Activated CD4-positive, alpha-beta T cell treated with anti-CD3 and anti-CD28 coated beads for 36 hours (primary cell): ENCODE results near the gene ZSCAN20. TPM values are rescaled to one million over a fixed set of nuclear protein-coding genes. Genes with fewer than 3 reads are reported as not detected.
"Not testable (repeated sequence)": the region's sequence is repeated elsewhere in the genome, so short reads cannot be mapped to it uniquely, and the experiment has no call there.

ENCODE experiments used
- ATAC-seq: fragments of 200-7000 bp; cut with Tn5 transposase; one replicate; pipeline ENCODE4 v1.10.0; 2021; ENCODE audit warnings: mild to moderate bottlenecking, moderate library complexity
- CTCF ChIA-PET: fragments of 350-600 bp; sonication (Branson Sonifier 250); formaldehyde crosslinking; loops from one replicate; lab custom pipeline; 2021; ENCODE audit warnings: antibody characterized with exemption; lab: Charles Lee
- POLR2A ChIA-PET: fragments of 350-600 bp; sonication (Branson Sonifier 250); formaldehyde crosslinking; loops from one replicate; lab custom pipeline; 2021; ENCODE audit warnings: antibody characterized with exemption, inconsistent platforms; lab: Charles Lee
- DNase-seq: peaks from one replicate; pipeline ENCODE4 v3.0.0-alpha.2; 2020
- H3K27ac Mint-ChIP-seq: one replicate; pipeline ENCODE4 v1.8.0; 2021; ENCODE audit warnings: mixed read lengths
- H3K27me3 Mint-ChIP-seq: one replicate; pipeline ENCODE4 v1.8.0; 2021; ENCODE audit warnings: mixed read lengths
- H3K36me3 Mint-ChIP-seq: one replicate; pipeline ENCODE4 v1.8.0; 2021; ENCODE audit warnings: low read depth, mixed read lengths
- H3K4me1 Mint-ChIP-seq: one replicate; pipeline ENCODE4 v1.8.0; 2021; ENCODE audit warnings: mixed read lengths
- H3K4me3 Mint-ChIP-seq: one replicate; pipeline ENCODE4 v1.8.0; 2021; ENCODE audit warnings: mild to moderate bottlenecking, moderate library complexity, mixed read lengths
- H3K9me3 Mint-ChIP-seq: one replicate; pipeline ENCODE4 v1.8.0; 2021; ENCODE audit warnings: low read depth, mixed read lengths
- intact Hi-C, 2 experiments: fragments of 100-400 bp; cut with DNase I in 1 of 2; cut with micrococcal nuclease in 1 of 2; formaldehyde crosslinking; loops; one replicate each; pipeline versions ENCODE4 v1.14.2 to v1.15.1; 2022 to 2024; cut with DNase I, micrococcal nuclease
- total RNA-seq, 2 experiments: library from RNA; stranded (reverse); gene quantifications; one replicate each; pipeline ENCODE4 v1.2.3, GENCODE V29; 2021

Gene ZSCAN20
- total RNA-seq, 2 experiments from 2014 or later: 3.4 to 5.4 TPM

- no peaks in the 10 kb centered on the region for H3K27me3 Mint-ChIP-seq
- CTCF ChIA-PET: interaction anchor here (0.6 to 1.1 kb wide), 4 partner anchors 10 to 66 kb away, joined by 3 to 4 read pairs (median 4); partner anchors contain the start of gene ZSCAN20
- peaks cover 72% of the 10 kb centered on the region for H3K36me3 Mint-ChIP-seq
- ATAC-seq: no peak
- peaks cover 39% of the 10 kb centered on the region for H3K9me3 Mint-ChIP-seq
- H3K4me1 Mint-ChIP-seq: no peaks in the 10 kb centered on the region
- H3K4me3 Mint-ChIP-seq: no peak overlapping the region
- intact Hi-C loops: no loop called here
- no peak for DNase-seq
- no peak overlapping the region for H3K27ac Mint-ChIP-seq
- POLR2A ChIA-PET: no interaction called here
Measured at GRCh38 chr1:33494929-33495328, 22.5 kb downstream of the ZSCAN20 start.

GRCh38 chr1:33497410-33497809 lies 25.0 kb downstream of the ZSCAN20 start:
- Mint-ChIP-seq H3K4me1 (no peaks in the 10 kb centered on the region), H3K27me3 (no peaks in the 10 kb centered on the region), H3K27ac (no peak overlapping the region), H3K9me3 (peaks cover 39% of the 10 kb centered on the region), H3K4me3 (no peak overlapping the region), H3K36me3 (peaks cover 51% of the 10 kb centered on the region)
- intact Hi-C loops: no loop called here
- ATAC-seq (no peak), DNase-seq (no peak)
- CTCF ChIA-PET: interaction anchor here (1.1 kb wide), 1 partner anchor 21 kb away, joined by 4 read pairs; no protein-coding TSS in a partner anchor
- POLR2A ChIA-PET: interaction anchor here (0.7 kb wide), 1 partner anchor 58 kb away, joined by 3 read pairs; no protein-coding TSS in a partner anchor

- Mint-ChIP-seq H3K27ac (no peak overlapping the region), H3K4me1 (no peaks in the 10 kb centered on the region), H3K4me3 (no peak overlapping the region), H3K27me3 (no peaks in the 10 kb centered on the region), H3K36me3 (peaks cover 22% of the 10 kb centered on the region), H3K9me3 (peaks cover 17% of the 10 kb centered on the region)
- ChIA-PET POLR2A (no interaction called here), CTCF (interaction anchor here (1.5 kb wide), 1 partner anchor 39 kb away, joined by 5 read pairs; no protein-coding TSS in a partner anchor)
- no peak for ATAC-seq
- DNase-seq: no peak
- intact Hi-C loops: no loop called here
Measured at GRCh38 chr1:33500547-33500946, 28.1 kb downstream of the ZSCAN20 start.

GRCh38 chr1:33501309-33501708 lies 28.9 kb downstream of the ZSCAN20 start:
- H3K36me3 Mint-ChIP-seq: peaks cover 15% of the 10 kb centered on the region
- H3K27me3 Mint-ChIP-seq: no peaks in the 10 kb centered on the region
- DNase-seq (no peak), ATAC-seq (no peak)
- ChIA-PET POLR2A (no interaction called here), CTCF (interaction anchor here (1.5 kb wide), 1 partner anchor 39 kb away, joined by 5 read pairs; no protein-coding TSS in a partner anchor)
- H3K9me3 Mint-ChIP-seq: peaks cover 9% of the 10 kb centered on the region
- H3K4me1 Mint-ChIP-seq: no peaks in the 10 kb centered on the region
- intact Hi-C loops: no loop called here
- H3K27ac Mint-ChIP-seq: no peak overlapping the region
- no peak overlapping the region for H3K4me3 Mint-ChIP-seq

- ATAC-seq: no peak
- Mint-ChIP-seq H3K36me3 (peaks cover 12% of the 10 kb centered on the region), H3K27ac (no peak overlapping the region), H3K9me3 (peaks cover 8% of the 10 kb centered on the region), H3K4me3 (no peak overlapping the region), H3K27me3 (no peaks in the 10 kb centered on the region), H3K4me1 (no peaks in the 10 kb centered on the region)
- no peak for DNase-seq
- CTCF ChIA-PET: no interaction called here
- POLR2A ChIA-PET: no interaction called here
- intact Hi-C loops: no loop called here
Measured at GRCh38 chr1:33501774-33502173, 29.3 kb downstream of the ZSCAN20 start.

- intact Hi-C loops: no loop called here
- no peaks in the 10 kb centered on the region for H3K27me3 Mint-ChIP-seq
- peaks cover 3% of the 10 kb centered on the region for H3K36me3 Mint-ChIP-seq
- ATAC-seq: no peak
- ChIA-PET CTCF (interaction anchor here (0.6 kb wide), 1 partner anchor 1194 kb away, joined by 3 read pairs; no protein-coding TSS in a partner anchor), POLR2A (no interaction called here)
- H3K4me3 Mint-ChIP-seq: no peak overlapping the region
- DNase-seq: no peak
- H3K9me3 Mint-ChIP-seq: peaks cover under 1% of the 10 kb centered on the region
- no peak overlapping the region for H3K27ac Mint-ChIP-seq
- H3K4me1 Mint-ChIP-seq: no peaks in the 10 kb centered on the region
Measured at GRCh38 chr1:33502726-33503125, 30.3 kb downstream of the ZSCAN20 start.

GRCh38 chr1:33503506-33503905 lies 31.1 kb downstream of the ZSCAN20 start:
- CTCF ChIA-PET: no interaction called here
- POLR2A ChIA-PET: no interaction called here
- H3K27ac Mint-ChIP-seq: no peak overlapping the region

GRCh38 chr1:33507661-33508060 lies 35.2 kb downstream of the ZSCAN20 start:
- no peaks in the 10 kb centered on the region for H3K9me3 Mint-ChIP-seq
- POLR2A ChIA-PET: no interaction called here
- H3K4me1 Mint-ChIP-seq: peaks cover 5% of the 10 kb centered on the region
- H3K27me3 Mint-ChIP-seq: peaks cover 3% of the 10 kb centered on the region
- intact Hi-C loops: no loop called here
- H3K36me3 Mint-ChIP-seq: no peaks in the 10 kb centered on the region
- H3K4me3 Mint-ChIP-seq: no peak overlapping the region
- CTCF ChIA-PET: interaction anchor here (0.7 kb wide), 1 partner anchor 188 kb away, joined by 3 read pairs; no protein-coding TSS in a partner anchor
- DNase-seq (no peak), ATAC-seq (no peak)
- H3K27ac Mint-ChIP-seq: no peak overlapping the region

More at GRCh38 chr1:33503506-33503905, 31.1 kb downstream of the ZSCAN20 start:
- Mint-ChIP-seq H3K9me3 (no peaks in the 10 kb centered on the region), H3K27me3 (no peaks in the 10 kb centered on the region), H3K36me3 (peaks cover 3% of the 10 kb centered on the region), H3K4me1 (no peaks in the 10 kb centered on the region), H3K4me3 (no peak overlapping the region)
- intact Hi-C loops: no loop called here
- ATAC-seq (no peak), DNase-seq (no peak)

GRCh38 chr1:33508151-33508550 lies 35.7 kb downstream of the ZSCAN20 start:
- intact Hi-C loops: no loop called here
- DNase-seq (no peak), ATAC-seq (no peak)
- CTCF ChIA-PET: interaction anchor here (0.7 kb wide), 1 partner anchor 189 kb away, joined by 3 read pairs; no protein-coding TSS in a partner anchor
- H3K4me3 Mint-ChIP-seq: no peak overlapping the region
- no peaks in the 10 kb centered on the region for H3K9me3 Mint-ChIP-seq
- peaks cover 3% of the 10 kb centered on the region for H3K27me3 Mint-ChIP-seq
- H3K4me1 Mint-ChIP-seq: peaks cover 8% of the 10 kb centered on the region
- H3K27ac Mint-ChIP-seq: no peak overlapping the region
- no peaks in the 10 kb centered on the region for H3K36me3 Mint-ChIP-seq
- POLR2A ChIA-PET: no interaction called here

- H3K4me1 Mint-ChIP-seq: peaks cover 12% of the 10 kb centered on the region
- CTCF ChIA-PET, H3K27ac Mint-ChIP-seq, ATAC-seq, H3K9me3 Mint-ChIP-seq, H3K36me3 Mint-ChIP-seq, intact Hi-C loops, H3K4me3 Mint-ChIP-seq, DNase-seq, H3K27me3 Mint-ChIP-seq, POLR2A ChIA-PET: not testable (repeated sequence)
Measured at GRCh38 chr1:33509276-33509675, 36.8 kb downstream of the ZSCAN20 start.

GRCh38 chr1:33512226-33513011 lies 40.0 kb downstream of the ZSCAN20 start:
- DNase-seq: peak; percentile 18
- Mint-ChIP-seq H3K4me3 (no peak overlapping the region), H3K36me3 (no peaks in the 10 kb centered on the region), H3K27ac (no peak overlapping the region), H3K27me3 (peaks cover 7% of the 10 kb centered on the region), H3K4me1 (peaks cover 12% of the 10 kb centered on the region), H3K9me3 (no peaks in the 10 kb centered on the region)
- ChIA-PET POLR2A (no interaction called here), CTCF (interaction anchor here (0.6 to 0.7 kb wide), 2 partner anchors 329 to 639 kb away, joined by 3 to 4 read pairs; no protein-coding TSS in a partner anchor)
- ATAC-seq: peak; percentile 81
- intact Hi-C loops: no loop called here

- H3K9me3 Mint-ChIP-seq: no peaks in the 10 kb centered on the region
- ATAC-seq (no peak), DNase-seq (no peak)
- peaks cover 12% of the 10 kb centered on the region for H3K4me1 Mint-ChIP-seq
- intact Hi-C loops: no loop called here
- H3K27me3 Mint-ChIP-seq: peaks cover 7% of the 10 kb centered on the region
- no peaks in the 10 kb centered on the region for H3K36me3 Mint-ChIP-seq
- POLR2A ChIA-PET: no interaction called here
- CTCF ChIA-PET: no interaction called here
- H3K4me3 Mint-ChIP-seq: no peak overlapping the region
- H3K27ac Mint-ChIP-seq: no peak overlapping the region
Measured at GRCh38 chr1:33515112-33515511, 42.7 kb downstream of the ZSCAN20 start.
